Fibroblast of lung (primary cell): Measurements from ENCODE around the gene IGSF9.

Experiments
- EZH2 ChIP-seq: IDR thresholded peaks from 2 replicates; pipeline ENCODE4 v1.5.1; 2012; ENCODE audit warnings: low read length, control low read depth, mild to moderate bottlenecking; ENCODE audit errors: missing control alignments
- TF ChIP-seq, protein P1 (sequence below), 2 donors: IDR thresholded peaks in 1 of 2; conservative IDR thresholded peaks in 1 of 2; 1 replicate in 1 of 2; 2 replicates in 1 of 2; pipeline ENCODE4 v1.5.1; 2011 to 2012; ENCODE audit warnings: low read length in 2 of 2, control low read depth in 1 of 2, inconsistent platforms in 1 of 2, low read depth in 1 of 2, mild to moderate bottlenecking in 1 of 2

DNA sequence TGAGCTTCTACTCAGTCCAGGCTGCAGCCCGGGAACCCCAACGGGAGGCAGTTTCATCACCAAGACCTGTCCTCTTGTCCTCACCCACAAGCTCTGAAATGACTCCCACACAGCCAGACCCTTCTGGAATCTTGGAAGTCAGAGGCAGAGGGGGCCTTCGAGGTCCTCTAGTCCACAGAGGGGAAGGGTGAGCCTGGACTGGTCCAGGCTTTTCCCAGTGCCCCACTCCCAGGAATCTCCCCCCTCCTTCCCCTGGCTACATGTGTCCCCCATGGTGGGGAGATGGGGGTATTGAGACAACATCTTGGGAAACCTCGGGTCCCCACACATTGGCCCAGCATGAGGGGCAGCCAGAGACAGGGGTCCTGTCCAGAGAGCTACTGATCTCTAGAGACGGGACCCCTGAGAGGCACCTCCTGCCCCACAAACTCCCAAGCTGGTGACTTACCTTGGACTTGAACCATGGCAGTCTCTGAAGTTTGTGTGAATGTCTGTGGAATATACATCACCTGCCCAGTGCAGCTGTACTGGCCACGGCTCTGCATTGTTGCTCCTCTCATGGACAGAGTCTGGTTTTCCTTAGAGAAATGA is 28.0 kb upstream of the IGSF9 start:
- TF ChIP-seq, protein P1, sequence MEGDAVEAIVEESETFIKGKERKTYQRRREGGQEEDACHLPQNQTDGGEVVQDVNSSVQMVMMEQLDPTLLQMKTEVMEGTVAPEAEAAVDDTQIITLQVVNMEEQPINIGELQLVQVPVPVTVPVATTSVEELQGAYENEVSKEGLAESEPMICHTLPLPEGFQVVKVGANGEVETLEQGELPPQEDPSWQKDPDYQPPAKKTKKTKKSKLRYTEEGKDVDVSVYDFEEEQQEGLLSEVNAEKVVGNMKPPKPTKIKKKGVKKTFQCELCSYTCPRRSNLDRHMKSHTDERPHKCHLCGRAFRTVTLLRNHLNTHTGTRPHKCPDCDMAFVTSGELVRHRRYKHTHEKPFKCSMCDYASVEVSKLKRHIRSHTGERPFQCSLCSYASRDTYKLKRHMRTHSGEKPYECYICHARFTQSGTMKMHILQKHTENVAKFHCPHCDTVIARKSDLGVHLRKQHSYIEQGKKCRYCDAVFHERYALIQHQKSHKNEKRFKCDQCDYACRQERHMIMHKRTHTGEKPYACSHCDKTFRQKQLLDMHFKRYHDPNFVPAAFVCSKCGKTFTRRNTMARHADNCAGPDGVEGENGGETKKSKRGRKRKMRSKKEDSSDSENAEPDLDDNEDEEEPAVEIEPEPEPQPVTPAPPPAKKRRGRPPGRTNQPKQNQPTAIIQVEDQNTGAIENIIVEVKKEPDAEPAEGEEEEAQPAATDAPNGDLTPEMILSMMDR (conservative IDR thresholded peaks at IDR 0.05 in 1 of 2, IDR thresholded peaks at IDR 0.05 in 1 of 2; ENCODE audit: low read depth in 1 of 2, low read length in 2 of 2), result no peak
- no peak for TF ChIP-seq EZH2
